ENCODE measurements around the gene PDE6B. TPM values are rescaled to one million over a fixed set of nuclear protein-coding genes. Genes with fewer than 3 reads are reported as not detected.

PDE6B gene
- total and polyA plus RNA-seq, 2 of the 13 experiments (the other 11 are each of a cell fraction or from before 2014, with no cell fraction given), result 0.38 to 0.40 TPM

DNA sequence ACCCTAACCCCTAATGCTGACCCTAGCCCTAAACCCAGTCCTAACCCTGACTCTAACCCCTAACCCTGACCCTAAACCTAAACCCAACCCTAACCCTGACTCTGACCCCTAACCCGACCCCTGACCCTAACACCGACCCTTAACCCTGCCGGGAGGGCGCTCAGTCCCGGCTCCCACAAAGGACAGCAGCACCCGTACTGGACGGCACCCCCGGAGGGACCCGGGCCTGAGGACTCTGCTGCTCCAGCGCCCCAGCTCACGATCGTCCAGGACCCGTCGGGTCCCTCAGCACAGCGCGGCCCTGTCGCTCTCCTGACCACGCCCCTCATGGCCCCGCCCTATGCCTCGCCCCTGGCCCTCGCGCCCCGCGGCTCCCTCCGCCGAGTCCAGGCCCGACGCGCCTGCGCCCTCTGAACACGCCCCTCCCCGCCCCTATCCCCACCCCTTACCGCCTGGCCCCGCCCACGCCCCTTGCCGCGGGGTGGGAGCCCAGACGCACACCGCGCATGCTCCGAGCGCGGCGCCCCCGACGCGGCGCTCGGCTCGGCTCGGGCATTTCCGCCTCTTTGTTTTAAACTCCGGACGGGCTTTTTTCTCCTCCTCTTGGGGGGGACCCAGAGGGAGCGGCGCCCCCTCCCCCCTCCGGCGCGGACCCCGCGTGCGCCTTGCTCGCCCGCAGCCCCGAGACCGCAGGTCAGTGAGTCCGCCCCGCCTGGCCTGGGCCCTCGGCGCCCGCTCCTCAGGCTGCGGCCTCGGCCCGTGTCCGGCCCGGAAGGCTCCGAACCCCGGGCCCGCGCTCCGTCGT is 80.1 kb downstream of the PDE6B start, which contains the start of gene PCGF3 (continued):
- TF ChIP-seq ZGPAT (CRISPR knock-in tag; IDR thresholded peaks at IDR 0.05) (peak; percentile 40; the same call in 1 of the 2 replicates), RFX5 (IDR thresholded peaks at IDR 0.05; ENCODE audit: low read depth, low read length) (no peak), HDAC6 (IDR thresholded peaks at IDR 0.05; ENCODE audit: low read depth, low read length) (no peak), SATB2 (CRISPR knock-in tag; IDR thresholded peaks at IDR 0.05) (no peak), ZBTB42 (CRISPR knock-in tag; IDR thresholded peaks at IDR 0.05) (no peak), ZNF691 (CRISPR knock-in tag; IDR thresholded peaks at IDR 0.05; ENCODE audit: borderline replicate concordance, low read depth) (no peak; the same call in 1 of the 2 replicates), RAD51 (IDR thresholded peaks at IDR 0.05; ENCODE audit: borderline replicate concordance) (no peak), HNF4G (IDR thresholded peaks at IDR 0.05; ENCODE audit: borderline replicate concordance, low read depth, low read length) (peak; percentile 24; the same call in 1 of the 2 replicates), HNF4G (CRISPR knock-in tag; IDR thresholded peaks at IDR 0.05; ENCODE audit: borderline replicate concordance, low read depth) (peak; percentile 48; the same call in 1 of the 2 replicates), GATAD1 (CRISPR knock-in tag; IDR thresholded peaks at IDR 0.05) (no peak), IKZF1 (IDR thresholded peaks at IDR 0.05) (no peak), CC2D1A (CRISPR knock-in tag; IDR thresholded peaks at IDR 0.05) (no peak), ZMYM3 (CRISPR knock-in tag; IDR thresholded peaks at IDR 0.05) (no peak), ZNF503 (CRISPR knock-in tag; IDR thresholded peaks at IDR 0.05) (no peak), KLF12 (CRISPR knock-in tag; IDR thresholded peaks at IDR 0.05; ENCODE audit: borderline replicate concordance) (no peak), U2AF1 (optimal IDR thresholded peaks at IDR 0.05; ENCODE audit: low read depth, low read length) (no peak)
- TF ChIP-seq, protein P1, sequence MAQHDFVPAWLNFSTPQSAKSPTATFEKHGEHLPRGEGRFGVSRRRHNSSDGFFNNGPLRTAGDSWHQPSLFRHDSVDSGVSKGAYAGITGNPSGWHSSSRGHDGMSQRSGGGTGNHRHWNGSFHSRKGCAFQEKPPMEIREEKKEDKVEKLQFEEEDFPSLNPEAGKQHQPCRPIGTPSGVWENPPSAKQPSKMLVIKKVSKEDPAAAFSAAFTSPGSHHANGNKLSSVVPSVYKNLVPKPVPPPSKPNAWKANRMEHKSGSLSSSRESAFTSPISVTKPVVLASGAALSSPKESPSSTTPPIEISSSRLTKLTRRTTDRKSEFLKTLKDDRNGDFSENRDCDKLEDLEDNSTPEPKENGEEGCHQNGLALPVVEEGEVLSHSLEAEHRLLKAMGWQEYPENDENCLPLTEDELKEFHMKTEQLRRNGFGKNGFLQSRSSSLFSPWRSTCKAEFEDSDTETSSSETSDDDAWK (CRISPR knock-in tag; IDR thresholded peaks at IDR 0.05), result no peak
- TF ChIP-seq, protein P2, sequence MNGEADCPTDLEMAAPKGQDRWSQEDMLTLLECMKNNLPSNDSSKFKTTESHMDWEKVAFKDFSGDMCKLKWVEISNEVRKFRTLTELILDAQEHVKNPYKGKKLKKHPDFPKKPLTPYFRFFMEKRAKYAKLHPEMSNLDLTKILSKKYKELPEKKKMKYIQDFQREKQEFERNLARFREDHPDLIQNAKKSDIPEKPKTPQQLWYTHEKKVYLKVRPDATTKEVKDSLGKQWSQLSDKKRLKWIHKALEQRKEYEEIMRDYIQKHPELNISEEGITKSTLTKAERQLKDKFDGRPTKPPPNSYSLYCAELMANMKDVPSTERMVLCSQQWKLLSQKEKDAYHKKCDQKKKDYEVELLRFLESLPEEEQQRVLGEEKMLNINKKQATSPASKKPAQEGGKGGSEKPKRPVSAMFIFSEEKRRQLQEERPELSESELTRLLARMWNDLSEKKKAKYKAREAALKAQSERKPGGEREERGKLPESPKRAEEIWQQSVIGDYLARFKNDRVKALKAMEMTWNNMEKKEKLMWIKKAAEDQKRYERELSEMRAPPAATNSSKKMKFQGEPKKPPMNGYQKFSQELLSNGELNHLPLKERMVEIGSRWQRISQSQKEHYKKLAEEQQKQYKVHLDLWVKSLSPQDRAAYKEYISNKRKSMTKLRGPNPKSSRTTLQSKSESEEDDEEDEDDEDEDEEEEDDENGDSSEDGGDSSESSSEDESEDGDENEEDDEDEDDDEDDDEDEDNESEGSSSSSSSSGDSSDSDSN (CRISPR knock-in tag; IDR thresholded peaks at IDR 0.05), result peak; percentile 77; the same call in 1 of the 2 replicates
- TF ChIP-seq, protein P3, sequence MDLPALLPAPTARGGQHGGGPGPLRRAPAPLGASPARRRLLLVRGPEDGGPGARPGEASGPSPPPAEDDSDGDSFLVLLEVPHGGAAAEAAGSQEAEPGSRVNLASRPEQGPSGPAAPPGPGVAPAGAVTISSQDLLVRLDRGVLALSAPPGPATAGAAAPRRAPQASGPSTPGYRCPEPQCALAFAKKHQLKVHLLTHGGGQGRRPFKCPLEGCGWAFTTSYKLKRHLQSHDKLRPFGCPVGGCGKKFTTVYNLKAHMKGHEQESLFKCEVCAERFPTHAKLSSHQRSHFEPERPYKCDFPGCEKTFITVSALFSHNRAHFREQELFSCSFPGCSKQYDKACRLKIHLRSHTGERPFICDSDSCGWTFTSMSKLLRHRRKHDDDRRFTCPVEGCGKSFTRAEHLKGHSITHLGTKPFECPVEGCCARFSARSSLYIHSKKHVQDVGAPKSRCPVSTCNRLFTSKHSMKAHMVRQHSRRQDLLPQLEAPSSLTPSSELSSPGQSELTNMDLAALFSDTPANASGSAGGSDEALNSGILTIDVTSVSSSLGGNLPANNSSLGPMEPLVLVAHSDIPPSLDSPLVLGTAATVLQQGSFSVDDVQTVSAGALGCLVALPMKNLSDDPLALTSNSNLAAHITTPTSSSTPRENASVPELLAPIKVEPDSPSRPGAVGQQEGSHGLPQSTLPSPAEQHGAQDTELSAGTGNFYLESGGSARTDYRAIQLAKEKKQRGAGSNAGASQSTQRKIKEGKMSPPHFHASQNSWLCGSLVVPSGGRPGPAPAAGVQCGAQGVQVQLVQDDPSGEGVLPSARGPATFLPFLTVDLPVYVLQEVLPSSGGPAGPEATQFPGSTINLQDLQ (CRISPR knock-in tag; IDR thresholded peaks at IDR 0.05), result no peak
